A549 treated with RU486 at 1 μM for 4 hours (cell line): ENCODE data around the gene SHTN1. TPM values are rescaled to one million over a fixed set of nuclear protein-coding genes. Genes with fewer than 3 reads are reported as not detected.

Source experiments
- total RNA-seq: library from RNA; stranded (reverse); fragments of 200-300 nt; extraction: Qiagen RNA extraction; gene quantifications from 5 replicates; pipeline ENCODE4 v1.2.3, GENCODE V29; 2022; ENCODE audit warnings: low read depth

The SHTN1 gene
- total RNA-seq: 19.5 to 29.2 TPM (median 26.1 TPM) in 5 replicates

GRCh38 chr10:117005026-117005526, at the start of gene SHTN1:
Gene SHTN1 (minus strand): TSS chr10:117005187. CDS start chr10:117005079, 108 bp downstream.

DNA sequence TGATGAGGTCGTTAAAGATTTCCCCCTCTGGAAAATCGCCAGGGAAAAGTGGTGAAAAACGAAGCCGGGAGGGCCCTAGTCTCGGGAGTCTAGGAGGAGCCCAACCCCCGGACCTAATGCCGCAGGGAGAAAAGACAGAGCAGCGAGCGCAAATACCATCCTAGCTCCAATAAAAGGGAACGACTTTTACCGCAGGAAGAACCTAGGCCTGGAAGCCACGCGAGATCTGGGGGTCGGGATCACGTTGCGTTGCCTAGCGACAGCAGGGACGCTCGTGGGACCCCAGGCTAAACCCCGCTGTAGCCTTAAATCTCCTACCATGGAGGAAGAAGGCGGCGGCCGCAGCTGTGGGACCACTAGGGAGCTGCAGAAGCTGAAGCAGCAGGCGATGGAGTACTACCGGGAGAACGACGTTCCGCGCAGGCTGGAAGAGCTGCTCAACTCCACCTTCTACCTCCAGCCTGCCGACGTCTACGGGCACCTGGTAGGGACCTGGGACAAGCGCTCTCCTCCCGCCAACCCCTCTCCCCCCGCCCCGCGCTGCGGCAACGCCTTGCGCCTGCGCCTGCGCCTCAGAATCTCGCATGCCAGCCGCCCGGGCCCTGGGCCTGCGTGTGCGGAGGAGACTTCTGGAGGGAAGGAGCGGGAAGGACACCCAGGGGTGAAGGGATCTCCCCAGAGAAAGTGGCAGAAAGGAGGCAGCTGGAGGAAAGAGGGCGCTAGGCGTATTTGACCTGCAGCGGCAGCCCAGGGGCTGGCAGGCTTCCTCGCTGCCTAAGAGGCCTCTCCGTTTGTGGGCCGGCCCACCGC, 155.5 kb downstream of the SHTN1 start, which contains the start of gene ENO4:
Gene ENO4, plus strand, starts transcription at position 252 of the 810 bp plus-strand sequence. Its CDS starts 68 bp downstream, at position 320.

Other genes with a start within 250 kb of the SHTN1 start
- gene ENO4, start 155.7 kb downstream of the SHTN1 start, total RNA-seq: 0.15 to 0.31 TPM (median 0.22 TPM) in 5 replicates
- gene VAX1, start 133.1 kb upstream of the SHTN1 start, total RNA-seq: 1.2 to 1.7 TPM (median 1.4 TPM) in 5 replicates
- not detected in 5 replicates for gene KCNK18, start 192.3 kb upstream of the SHTN1 start, total RNA-seq
- not detected in 5 replicates for gene SLC18A2, start 235.9 kb upstream of the SHTN1 start, total RNA-seq